NCI-H510A (cell line): ENCODE measurements around the gene RHPN2.
"Not testable (repeated sequence)": the region's sequence is repeated elsewhere in the genome, so short reads cannot be mapped to it uniquely, and the experiment has no call there.

Experiments used
- DNase-seq: peaks from one replicate; lab custom pipeline; 2025; lab: John Stamatoyannopoulos, UW

Gene RHPN2

GRCh38 chr19:32976223-32976805 is 88.4 kb downstream of the RHPN2 start:
- DNase-seq, result peak; percentile 36

GRCh38 chr19:32971715-32972540 is 92.8 kb downstream of the RHPN2 start, which contains the start of the genes CEP89 and FAAP24:
Gene CEP89, minus strand, starts transcription at chr19:32971958. Its CDS starts 84 bp downstream, at chr19:32971874.
Gene FAAP24, plus strand, starts transcription at chr19:32972242. Its CDS starts 955 bp downstream, at chr19:32973197.
- peak; percentile 98 for DNase-seq

GRCh38 chr19:32971012-32971595 is 93.6 kb downstream of the RHPN2 start:
- DNase-seq, result no peak

- no peak for DNase-seq
Measured at GRCh38 chr19:32969549-32969948, 95.1 kb downstream of the RHPN2 start.

- DNase-seq, result no peak
Measured at GRCh38 chr19:32966750-32967149, 97.9 kb downstream of the RHPN2 start.

GRCh38 chr19:32945260-32945659 is 119.4 kb downstream of the RHPN2 start:
- peak; percentile 29 for DNase-seq

GRCh38 chr19:32941273-32941672 is 123.4 kb downstream of the RHPN2 start:
- DNase-seq, result not testable (repeated sequence)

GRCh38 chr19:32936065-32936464 is 128.6 kb downstream of the RHPN2 start:
- no peak for DNase-seq

- DNase-seq, result no peak
Measured at GRCh38 chr19:32935629-32936028, 129.1 kb downstream of the RHPN2 start.

- no peak for DNase-seq
Measured at GRCh38 chr19:32933571-32933970, 131.1 kb downstream of the RHPN2 start.

GRCh38 chr19:32930567-32930966 is 134.1 kb downstream of the RHPN2 start:
- no peak for DNase-seq

GRCh38 chr19:32928806-32929205 is 135.9 kb downstream of the RHPN2 start:
- no peak for DNase-seq
